ENCODE results near the gene POU2AF1.
"Not testable (repeated sequence)": the region's sequence is repeated elsewhere in the genome, so short reads cannot be mapped to it uniquely, and the experiment has no call there.

POU2AF1 gene

DNA sequence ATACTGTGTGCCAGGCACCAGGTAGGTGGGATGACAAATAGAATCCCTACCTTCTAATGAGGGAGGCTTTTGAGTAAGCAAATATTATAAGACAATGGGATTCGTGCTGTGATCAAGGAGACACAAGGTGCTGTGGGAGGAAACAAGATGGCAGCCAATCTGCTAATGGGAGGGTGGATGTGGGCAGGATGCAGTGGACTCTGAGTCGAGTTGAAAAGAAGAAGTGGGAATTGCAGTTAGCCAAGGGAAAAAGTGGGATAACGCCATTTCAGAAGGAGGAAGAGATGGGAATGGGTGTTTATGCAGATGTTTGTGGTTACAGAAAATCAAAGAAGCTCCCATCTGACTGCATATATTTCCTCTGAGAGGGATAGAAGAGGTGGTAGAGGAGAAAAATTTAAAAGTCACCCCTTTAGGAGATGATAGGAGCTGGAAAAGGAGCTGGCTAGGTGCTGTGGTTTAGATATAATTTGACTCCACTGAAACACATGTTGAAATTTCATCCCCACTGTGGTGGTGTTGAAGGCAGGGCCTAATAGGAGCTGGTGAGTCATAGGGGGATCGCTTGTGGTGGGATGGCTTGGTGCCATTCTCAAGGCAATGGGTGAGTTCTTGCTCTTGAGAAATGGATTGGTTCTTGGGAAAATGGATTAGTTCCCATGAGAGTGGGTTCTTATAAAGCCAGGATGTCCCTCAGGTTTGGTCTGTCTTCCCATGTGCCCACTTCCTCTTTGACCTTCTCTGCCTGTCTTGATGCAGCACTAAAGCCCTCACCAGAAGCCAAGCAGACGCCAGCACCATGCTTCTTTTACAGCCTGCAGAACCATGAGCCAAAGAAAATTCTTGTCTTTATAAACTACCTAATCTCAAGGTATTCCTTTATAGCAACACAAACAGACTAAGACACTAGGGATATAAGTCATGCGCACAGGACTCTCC is 30.0 kb upstream of the POU2AF1 start:
- no peak for DNase-seq

DNA sequence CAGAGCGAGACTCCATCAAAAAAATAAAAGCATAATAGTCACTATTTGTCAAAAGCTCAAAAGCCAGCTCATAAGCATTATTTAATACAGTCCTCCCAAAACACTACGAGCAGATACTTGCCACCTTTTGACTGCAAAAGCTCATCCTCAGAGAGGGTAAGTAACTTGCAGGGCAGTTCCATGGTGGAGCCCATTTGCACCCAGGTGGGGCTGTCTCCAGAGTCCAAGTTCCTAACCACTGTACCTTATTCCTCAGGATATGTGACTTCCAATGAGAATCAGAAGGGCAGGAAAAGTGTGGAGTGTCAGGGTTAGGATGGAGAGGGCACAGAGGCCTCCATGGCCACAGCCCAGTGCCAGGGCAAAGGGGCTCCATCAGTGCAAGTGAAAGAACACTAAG is 28.6 kb upstream of the POU2AF1 start:
- no peak for DNase-seq

DNA sequence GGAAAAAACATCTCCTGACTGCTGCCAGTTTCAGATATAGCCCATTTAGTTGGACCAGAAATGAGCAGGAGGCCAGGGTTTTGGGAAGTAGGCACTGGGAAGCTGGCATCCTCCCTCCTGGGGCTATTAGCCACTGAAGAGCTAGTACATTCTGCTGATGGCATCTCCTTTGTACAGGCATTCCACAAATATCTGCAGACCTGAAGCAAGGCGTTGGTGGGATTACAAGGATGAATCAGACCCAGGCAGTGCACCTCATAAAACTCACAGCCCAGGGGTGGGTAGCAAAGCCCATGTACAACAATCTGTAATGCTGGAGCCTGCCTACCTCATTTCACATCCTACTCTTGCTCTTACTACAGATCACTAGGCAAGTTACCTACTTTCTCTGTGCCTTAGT is 27.5 kb upstream of the POU2AF1 start:
- DNase-seq: no peak

DNA sequence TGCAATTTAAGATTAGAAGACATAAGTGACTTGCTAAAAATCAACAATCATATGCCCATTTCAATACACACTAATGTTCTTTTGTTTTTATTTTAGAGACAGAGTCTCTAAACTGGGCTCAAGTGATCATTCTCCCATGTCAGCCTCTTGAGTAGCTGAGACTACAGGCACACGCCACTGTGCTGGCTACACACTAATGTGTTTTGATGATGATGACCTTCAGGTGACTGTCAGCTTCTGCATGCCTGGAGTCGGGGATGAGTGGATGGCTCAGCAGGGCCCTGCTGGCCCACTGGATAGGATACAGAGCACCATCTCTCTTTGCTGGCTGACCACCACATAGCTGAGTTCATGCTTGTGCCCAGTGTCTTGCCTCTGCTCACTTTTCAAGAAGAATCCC is 27.0 kb upstream of the POU2AF1 start:
- no peak for DNase-seq

DNA sequence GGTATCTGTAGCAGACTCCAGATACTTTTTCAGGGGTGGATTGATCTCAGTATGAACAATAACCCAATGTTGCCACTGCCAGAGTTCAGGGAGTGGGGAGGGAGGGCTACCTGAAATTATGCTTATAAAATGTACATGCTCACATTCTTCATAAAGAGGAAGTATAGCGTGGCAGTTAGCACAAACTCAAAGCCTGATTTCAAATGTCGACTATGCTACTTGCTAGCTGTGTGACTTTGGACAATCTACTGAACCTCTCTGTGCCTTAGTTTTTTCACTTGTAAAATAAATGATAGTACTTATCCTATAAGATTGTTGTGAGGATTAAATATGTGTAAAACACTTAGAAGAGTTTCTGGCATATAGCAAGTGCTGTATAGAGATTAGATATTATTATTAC is 26.5 kb upstream of the POU2AF1 start:
- no peak for DNase-seq

DNA sequence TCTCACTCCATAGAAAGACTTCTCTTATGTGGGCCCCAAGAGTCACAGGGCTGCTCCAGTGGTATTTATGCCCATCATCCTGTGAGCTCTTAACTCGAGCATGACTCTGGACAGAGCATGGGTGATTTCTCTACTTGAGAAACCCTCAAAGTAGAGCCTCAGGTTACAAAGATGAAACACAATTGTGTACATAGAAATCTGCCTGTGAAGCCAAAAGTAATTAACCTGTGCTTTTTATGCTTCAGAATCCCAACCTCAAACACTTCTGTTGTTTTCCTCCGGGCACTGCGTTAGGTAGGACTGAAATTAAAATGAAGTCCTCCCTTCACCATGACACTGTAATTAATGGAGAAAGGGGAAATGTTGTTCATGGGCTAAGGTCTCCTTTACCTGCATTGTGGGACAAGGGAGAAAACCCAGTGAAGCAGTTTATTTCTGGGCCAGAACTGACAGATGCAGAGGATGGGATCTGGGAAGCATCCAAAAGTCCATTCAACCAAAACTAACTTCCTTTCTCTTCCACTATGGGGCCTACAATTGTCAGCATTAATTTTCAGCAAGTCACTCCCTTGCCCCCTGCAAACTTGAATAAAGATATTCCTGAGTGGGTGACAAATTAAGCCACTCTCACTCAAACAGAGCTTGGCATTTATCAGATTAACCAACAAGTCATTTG is 24.1 kb upstream of the POU2AF1 start:
- no peak for DNase-seq

DNA sequence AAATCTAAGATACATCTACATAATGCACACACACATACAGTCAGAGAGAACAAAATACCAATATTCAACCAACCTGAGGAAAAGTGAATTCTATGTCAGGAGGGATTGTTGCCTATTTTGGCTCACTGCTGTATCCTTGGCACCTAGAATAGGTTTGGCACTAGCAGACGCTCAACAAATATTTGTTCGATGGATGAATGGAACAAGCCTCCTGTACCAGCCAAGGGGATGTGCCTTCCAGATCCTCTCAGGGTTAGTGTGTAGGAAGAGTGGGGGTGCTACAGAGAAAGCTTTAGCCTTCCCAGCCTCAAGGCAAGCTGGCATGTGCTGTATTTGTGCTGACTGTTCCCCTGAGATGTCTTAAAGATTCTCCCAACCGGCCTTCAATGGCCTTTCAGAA is 23.3 kb upstream of the POU2AF1 start:
- no peak for DNase-seq

DNA sequence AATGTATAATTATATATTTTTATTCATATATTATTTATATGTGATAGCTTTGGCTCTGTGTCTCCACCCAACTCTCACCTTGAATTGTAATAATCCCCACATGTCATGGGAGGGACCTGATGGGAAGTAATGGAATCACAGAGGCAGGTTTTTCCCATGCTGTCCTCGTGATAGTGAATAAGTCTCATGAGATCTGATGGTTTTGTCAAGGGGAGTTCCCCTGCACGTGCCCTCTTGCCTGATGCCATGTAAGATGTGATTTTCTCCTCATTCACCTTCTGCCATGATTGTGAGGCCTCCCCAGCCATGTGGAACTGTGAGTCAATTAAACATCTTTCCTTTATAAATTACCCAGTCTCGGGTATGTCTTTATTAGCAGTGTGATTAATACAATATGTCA is 22.9 kb upstream of the POU2AF1 start:
- DNase-seq: not testable (repeated sequence)

DNA sequence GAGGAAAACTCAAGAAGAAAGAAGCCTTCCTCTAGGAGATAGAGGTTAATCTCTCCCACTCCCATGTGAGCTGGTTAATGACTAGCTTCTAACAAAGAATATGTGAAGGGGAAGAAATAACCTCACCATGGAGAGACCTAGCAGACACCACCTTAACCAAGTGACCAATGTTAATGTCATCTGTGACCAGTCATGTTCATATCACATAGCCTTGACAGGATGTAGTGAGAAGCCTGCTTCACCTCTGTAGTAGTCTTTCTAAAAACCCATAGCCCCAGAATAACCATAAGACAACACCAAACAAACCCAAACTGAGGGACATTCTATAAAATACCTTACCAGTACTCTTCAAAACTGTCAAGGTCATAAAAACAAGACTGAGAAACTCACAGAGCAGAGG is 21.5 kb upstream of the POU2AF1 start:
- DNase-seq: no peak

DNA sequence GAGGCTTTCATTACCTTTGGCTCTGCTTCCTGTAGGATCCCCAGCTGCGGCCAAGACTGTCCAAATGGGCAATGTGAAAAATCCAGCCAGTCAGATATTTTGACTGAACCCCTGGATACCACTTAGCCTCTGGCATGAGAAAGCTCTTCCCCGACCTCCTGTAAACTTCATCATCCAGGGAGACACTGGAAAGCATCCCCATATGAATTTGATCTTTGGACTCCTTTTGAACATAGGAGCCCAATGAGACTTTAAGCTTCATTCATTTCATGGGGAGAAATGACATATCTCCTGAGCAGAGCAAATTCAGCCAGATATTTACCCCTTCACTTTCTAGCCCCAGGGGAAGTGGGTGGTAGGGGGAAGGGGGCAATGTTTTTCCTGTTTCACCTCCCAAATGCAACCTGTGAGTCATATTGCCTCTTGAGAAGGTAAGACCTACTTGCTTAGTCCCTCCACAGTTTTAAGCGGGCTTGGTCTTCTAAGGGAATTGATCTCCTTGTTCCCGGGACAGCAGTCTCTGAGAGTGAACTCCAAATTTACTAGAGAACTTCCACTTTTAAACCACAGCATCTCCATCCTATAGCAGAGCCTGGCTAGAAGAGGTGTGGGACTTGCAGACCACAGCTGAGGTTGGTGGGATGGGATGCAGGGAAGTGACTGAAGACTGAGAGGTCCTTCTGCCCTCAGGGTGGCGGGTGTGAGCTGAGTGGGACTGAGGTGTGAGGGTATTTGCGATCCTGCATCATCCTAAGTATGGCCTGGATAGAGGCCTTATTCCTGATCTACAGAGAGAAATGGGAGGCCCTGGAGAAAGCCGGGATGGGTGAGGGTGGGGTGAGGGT is 20.3 kb upstream of the POU2AF1 start:
- DNase-seq: no peak

DNA sequence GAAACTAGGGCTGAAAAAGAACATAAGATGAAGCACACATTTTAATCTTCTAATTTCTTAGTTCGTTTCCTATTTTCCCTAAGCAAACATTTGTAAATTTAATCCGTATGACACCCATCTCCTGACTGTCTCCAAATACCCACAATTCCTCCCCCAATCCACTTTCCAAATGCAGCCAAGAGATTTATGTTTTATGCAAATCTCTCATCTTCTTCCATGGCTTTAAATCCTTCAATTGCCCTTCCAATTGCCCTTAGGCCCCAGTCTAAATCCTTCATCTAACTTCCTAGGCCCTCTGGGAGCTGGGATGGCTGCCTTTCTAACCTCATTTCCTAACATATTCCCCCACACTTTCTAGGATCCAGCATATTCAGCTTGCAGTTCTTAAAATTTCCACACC is 18.0 kb upstream of the POU2AF1 start:
- DNase-seq: no peak

DNA sequence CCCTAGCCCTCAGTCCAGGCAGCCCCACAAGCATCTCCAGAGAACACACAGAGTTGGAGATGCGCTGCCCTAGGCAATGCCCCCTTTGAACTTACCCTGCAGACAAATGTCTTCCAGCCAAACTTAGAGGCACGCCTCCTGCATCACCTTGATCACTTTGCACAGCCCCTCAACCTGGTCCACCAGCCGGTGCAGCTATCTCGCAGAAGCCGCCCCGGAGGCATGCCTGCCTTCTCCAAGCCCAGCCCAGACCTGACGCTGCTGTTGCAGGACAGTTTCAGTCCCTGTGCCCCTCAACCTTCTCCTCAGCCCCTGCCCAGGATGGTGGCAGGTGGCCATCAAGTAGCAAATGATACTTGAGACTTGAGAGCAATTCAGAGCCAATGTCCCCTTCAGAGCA is 16.7 kb upstream of the POU2AF1 start:
- DNase-seq: no peak

DNA sequence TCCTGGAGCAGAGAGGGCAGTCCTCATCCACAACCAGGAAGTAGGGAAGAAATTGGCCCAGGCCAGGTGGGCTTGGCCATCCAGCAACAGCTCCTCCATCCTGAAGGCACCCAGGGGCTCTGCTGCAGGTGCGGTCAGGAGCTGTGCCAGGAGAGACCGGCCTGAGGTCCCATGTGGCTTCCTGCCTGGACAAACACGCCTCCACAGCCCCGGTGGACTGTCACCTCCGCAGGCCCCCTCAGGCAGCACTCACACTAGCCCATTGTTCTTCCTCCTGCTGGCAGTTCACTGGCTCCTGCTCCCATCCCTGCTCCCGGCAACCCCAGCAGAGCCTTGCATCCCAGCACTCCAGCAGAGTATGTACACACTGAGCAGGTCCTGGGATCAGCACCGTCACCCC is 16.0 kb upstream of the POU2AF1 start:
- DNase-seq: no peak

DNA sequence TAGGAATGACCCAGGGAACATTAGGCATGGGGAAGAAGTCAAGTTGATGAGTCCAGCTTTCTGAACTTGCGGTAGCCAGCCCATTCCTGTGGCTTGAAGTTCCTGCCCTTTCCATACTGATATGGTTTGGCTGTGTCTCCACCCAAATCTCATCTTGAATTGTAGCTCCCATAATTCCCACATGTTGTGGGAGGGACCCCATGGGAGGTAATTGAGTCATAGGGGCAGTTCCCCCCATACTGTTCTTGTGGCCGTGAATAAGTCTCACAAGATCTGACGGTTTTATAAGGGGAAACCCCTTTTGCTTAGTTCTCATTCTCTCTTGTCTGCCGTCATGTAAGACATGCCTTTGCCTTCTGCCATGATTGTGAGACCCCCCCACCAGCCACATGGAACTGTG is 15.1 kb upstream of the POU2AF1 start:
- DNase-seq: not testable (repeated sequence)

DNA sequence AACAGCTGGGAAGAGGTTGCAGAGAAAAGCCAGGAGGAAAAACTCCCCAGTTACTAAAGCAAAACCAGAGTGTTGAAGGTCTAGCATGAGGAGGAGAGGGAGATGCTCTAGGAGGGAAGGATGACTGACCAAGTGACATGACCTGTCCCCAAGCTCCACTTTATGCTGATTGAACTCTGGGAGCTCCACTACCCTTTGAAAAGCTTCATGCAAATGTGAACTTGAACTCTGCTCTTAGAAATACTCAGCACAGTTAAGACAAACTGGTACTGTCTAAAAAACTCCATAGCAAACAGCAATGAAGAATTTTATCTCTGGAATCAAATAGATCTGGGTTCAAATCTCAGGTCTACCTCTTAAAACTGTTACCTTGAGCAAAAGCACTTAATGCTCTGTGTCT is 14.5 kb upstream of the POU2AF1 start:
- no peak for DNase-seq

DNA sequence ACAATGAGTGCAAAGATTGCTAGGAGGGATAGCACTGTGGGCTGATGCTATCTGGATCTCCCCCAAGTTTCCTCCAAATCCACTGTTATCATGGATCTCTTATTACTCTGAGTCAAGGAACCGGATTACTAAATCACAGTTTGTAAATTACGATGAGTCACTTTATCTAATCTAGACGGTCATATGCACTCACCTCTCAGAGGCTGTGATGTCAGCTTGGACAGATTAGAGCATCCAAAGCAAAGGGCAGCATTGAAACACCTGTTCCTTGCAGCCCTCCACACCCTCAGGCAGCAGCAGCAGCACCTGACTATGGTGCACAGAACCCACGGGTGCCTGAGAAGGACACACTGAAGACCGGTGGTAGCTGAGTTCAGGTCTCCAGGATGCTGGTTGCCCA is 14.0 kb upstream of the POU2AF1 start:
- DNase-seq: no peak

DNA sequence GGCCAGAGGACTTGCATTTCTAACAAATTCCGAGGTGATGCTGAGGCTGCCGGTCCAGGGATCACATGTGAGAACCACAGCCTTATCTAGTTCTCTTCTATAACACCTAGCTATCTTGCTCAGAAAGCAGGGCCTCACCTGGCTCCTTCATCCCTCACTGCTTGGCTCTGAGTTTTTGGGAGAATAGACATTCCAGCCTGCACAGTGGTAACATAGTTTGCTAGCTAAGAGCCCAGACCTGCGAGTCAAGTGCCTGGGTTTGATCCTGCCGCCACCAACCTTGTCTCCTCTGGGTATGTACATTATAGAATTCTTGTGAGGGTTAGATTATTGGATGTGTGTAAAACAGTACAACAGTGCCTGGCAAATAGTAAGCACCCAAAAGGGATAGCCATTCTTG is 13.5 kb upstream of the POU2AF1 start:
- no peak for DNase-seq

DNA sequence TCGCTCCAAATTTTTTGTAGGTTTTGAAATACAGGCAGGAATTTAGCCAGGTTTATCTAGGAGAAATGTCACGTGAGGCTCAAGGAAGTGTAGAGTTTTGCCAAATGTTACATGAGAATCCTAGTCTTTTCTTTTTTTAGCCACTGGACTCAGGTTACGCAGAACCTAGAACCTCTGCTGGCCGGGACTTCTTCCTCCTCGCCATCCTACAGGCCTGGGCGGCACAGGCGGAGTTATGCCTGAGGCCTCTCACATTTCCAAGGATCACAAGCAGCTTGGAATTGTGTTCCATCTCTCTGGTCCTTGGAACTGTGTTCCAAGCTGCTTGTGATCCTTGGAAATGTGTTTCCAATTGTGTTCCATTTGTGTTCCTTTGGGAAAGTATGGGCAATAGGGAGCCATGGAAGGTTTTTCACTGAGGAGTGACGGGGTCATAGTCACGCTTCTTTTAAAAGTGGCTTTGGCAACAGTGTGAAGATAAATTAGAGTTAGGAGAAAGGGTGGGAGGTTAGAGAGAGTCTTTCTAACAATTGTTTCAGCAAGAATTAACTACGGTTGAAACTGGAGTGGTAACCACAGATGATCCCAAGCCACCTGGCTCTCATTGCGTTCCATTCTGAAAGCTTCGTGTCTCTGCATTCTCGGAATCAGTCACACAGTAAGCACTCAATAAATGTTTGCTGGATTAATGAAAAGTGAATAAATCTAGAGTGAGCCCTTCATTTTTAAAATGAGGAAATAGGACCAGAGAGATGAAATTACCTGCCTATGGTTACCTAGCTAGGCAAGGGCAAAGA is 12.5 kb upstream of the POU2AF1 start:
- no peak for DNase-seq

DNA sequence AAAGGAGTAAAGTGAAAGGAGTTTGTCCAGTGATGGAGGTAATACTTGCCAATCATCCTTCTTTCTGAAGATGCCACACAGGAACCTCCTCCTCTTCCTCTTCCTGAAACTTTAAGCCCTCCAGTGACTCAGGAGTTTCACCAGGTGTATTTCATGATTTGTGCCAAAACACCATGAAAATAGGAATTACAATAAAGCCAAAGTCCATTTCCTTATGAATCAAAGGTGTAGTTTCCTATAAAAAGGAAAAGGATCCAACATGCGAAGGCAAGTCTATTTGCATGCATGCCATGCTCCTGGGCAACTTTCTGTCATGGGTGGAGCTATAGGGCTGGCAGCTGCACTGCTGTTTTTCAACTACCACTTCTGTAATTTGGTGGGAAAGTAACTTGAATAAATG is 9.8 kb upstream of the POU2AF1 start:
- DNase-seq: no peak

DNA sequence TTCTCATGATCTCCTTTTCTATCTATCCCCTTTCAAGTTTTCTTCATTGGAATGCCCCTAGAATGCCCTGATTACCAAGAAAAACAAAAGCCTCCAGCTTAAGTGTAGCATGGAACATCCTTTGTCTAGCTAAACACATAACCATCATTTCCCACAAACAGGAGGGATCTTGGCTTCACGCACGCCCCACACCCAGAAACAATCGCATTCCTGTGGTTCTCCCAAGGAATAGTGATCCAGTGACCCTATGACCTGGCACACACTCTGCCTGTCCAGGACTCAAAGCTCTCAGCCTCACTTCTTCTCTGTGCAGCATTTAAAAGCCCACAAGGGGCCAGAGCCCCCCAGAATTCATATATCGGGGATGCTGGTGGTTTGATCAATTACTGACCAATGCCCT is 9.3 kb upstream of the POU2AF1 start:
- no peak for DNase-seq

DNA sequence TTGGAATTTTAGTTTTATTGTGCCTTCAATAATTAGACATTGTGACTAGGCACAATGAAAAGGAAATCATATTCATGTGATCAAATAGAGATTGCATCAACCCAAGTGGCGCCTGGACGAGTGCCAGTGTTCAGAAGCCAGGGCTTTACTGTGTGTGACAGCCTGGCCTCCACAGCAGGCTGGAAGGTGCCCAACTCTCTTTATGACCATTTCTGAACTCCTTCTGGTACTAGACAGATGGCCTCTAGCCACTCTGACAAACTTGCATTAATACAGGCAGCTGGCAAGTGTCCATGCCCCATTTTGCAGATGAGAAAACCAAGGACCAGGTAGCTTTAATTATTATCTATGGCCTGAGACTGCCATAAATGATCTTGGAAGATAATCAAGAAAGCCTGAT is 8.3 kb upstream of the POU2AF1 start:
- DNase-seq: no peak

DNA sequence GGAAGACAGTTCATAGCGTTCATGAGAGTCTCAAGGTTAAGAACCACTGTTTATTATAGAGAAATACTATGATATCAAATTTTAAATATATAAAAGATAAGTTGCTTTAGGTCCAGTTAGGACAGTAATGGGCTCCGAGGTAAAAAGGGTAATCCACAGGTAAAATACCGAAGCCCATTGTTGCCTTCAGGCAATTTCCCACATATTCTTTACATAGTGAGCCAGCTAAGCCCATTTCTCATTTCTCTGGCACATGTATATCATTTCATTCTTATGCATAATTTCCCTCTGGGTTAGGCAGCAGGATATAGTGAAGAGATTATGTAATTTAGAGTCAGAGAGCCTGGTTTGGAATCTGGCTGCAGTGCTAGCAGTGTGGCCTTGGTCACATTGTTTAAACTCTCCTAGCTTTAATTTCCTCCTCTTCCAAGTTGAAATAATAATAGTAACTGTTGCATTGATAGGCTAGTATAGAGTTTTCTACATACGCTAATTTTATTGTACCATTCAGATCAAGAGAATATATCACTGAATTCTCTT is 7.6 kb upstream of the POU2AF1 start:
- no peak for DNase-seq

Data from activated CD4-positive, CD25-positive, alpha-beta regulatory T cell treated with anti-CD3 and anti-CD28 coated beads, Interleukin-2, amount 50 U/mL, for 72 hours (primary cell).